GM12874 (cell line): Measurements from ENCODE around the gene TBC1D22A.

Experiments
- TF ChIP-seq, protein P1 (sequence below): IDR thresholded peaks from 2 replicates; pipeline ENCODE4 v1.5.1; 2011; ENCODE audit warnings: low read depth, mild to moderate bottlenecking, control low read depth, low read length, moderate library complexity; ENCODE audit not compliant: insufficient read depth

Gene TBC1D22A

DNA sequence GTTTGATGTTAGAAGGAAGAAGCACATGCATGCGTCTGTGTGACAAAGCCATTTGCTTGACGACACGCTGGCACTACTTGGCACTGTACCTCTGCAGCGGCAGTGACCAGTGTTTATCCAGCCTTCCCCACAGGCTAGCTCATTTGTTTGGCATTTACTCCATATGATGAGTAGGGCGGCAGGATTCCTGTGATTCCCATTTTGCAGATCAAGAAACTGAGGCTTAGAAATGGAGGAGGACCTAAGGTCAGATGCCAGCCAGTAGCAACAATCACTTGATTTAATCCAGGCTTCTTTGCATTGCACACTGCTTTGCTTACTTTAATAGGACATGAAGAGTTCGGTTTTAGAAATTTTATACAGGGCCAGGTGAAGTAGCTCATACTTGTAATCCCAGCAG is 45.0 kb downstream of the TBC1D22A start:
- TF ChIP-seq, protein P1, sequence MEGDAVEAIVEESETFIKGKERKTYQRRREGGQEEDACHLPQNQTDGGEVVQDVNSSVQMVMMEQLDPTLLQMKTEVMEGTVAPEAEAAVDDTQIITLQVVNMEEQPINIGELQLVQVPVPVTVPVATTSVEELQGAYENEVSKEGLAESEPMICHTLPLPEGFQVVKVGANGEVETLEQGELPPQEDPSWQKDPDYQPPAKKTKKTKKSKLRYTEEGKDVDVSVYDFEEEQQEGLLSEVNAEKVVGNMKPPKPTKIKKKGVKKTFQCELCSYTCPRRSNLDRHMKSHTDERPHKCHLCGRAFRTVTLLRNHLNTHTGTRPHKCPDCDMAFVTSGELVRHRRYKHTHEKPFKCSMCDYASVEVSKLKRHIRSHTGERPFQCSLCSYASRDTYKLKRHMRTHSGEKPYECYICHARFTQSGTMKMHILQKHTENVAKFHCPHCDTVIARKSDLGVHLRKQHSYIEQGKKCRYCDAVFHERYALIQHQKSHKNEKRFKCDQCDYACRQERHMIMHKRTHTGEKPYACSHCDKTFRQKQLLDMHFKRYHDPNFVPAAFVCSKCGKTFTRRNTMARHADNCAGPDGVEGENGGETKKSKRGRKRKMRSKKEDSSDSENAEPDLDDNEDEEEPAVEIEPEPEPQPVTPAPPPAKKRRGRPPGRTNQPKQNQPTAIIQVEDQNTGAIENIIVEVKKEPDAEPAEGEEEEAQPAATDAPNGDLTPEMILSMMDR, result no peak

DNA sequence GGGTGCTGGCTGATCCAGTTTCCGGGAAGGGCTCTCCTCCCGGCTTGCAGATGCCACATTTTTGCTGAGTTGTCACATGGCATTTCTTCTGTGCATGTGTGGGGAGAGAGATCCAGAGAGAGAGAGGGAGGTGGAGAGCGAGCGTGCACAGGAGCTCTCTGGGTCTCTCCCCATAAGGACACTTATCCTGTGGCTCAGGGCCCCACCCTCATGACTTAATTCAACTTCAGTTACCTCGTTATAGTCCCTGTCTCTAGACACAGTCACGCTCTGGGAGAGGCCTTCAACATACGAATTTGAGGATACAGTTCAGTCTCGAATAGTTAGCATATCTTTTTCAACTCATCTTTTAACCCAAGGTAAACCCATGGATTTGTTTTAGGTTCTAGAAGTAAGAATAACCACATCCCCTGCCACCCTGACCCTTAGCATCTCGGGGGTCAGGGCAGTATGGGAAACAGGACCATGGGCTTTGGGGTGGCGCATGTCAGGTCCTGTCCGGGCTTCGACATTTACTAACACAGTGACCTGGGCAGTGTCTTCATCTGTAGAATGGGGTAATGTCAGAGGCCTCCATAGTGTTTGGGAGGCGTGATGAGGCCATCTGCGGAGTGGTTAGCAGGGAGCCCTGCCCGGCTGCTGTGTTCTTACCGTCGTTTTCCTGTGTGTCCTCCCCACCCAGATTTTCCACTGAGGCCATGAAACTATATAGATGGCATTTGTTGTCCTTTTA is 46.9 kb downstream of the TBC1D22A start:
- TF ChIP-seq, protein P1, result no peak

DNA sequence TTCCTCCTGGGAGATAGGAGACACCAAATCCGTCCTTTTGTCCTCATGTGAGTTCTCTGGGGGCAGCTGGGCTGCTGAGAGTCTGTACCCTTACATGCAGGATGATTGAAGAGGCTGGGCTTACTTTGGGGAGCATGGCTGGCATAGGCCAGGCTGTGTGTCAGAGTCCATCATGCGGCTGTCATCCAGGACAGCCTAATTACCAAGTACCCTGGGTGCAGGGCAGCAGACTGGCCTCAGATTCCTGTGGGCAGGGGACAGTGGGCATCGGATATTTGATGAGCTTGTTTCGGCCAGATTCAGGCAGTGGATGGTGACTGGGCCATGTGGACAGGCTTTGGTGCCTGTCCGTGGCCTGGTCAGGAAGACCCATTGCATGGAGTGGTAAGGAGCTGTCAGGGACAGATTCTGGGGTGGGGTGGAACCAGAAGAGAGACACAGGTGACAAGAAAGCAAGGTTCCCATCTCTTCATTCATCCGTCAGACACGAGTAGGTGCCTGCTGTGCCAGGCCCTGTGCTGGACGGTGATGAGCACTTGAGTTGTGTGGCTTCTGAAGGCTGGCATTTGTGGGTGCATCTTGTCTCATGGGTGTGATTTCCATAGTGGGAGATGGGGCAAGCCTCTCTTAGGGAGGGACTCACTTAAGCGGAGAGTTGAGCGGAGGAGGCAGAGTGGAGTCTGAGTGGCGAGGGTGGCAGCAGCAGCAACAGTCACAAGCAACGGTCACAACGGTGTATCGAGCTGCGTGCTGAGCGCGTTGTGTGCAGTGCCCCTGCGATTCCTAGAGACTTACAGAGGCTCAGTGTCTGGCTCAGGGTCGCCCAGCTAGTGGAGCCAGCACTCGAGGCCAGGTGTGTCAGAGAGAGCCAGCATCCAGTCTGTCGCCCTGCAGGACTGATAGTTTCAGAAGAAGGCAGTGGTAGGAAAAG is 48.7 kb downstream of the TBC1D22A start:
- TF ChIP-seq, protein P1, result no peak

DNA sequence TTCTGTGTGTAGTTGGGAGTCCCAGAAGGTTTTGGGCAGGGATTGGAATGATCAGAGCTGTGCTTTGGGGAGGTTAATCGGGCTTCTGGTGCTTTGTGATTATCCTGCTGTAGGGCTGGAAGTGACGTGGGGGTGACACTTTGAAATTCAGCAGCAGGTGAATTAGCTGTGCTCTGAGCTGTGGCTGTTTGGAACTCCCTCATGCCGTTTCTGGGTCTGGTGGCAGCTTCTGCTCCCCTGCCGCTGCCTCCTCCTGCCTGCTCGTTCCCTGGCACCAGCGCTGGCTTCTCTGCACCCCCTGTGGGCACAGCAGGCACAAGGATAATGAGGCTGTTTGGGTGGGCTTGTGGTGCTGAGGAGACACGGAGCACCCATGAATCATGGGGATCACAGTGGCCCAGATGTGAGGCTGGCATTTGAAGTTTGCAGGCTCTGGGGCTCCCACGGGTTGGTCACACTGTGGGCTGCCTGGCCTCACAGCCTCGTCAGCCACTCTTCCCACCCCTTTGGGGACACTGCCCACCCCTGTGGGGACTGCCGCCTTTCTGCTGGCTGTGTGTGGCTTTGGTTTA is 49.7 kb downstream of the TBC1D22A start:
- TF ChIP-seq, protein P1, result no peak

DNA sequence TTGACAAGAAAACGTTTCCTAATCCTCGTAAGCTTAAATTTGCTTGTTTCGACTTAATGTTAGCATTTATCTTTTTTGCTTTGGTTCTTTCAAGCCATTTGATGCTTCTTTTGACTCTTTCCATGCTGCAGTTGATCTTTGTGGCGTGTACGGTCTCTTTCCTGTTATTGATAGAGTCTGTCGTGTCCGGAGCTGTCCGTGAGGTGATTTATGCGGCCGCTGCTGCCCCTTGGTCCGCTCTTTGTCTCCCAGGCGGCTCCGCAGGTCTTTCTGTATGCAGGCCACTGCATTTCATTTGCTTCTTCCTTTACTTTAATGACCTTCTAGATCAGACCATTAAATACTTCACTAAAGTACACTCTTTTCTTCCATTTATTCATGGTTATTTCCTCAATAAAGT is 50.3 kb downstream of the TBC1D22A start:
- TF ChIP-seq, protein P1, result no peak

DNA sequence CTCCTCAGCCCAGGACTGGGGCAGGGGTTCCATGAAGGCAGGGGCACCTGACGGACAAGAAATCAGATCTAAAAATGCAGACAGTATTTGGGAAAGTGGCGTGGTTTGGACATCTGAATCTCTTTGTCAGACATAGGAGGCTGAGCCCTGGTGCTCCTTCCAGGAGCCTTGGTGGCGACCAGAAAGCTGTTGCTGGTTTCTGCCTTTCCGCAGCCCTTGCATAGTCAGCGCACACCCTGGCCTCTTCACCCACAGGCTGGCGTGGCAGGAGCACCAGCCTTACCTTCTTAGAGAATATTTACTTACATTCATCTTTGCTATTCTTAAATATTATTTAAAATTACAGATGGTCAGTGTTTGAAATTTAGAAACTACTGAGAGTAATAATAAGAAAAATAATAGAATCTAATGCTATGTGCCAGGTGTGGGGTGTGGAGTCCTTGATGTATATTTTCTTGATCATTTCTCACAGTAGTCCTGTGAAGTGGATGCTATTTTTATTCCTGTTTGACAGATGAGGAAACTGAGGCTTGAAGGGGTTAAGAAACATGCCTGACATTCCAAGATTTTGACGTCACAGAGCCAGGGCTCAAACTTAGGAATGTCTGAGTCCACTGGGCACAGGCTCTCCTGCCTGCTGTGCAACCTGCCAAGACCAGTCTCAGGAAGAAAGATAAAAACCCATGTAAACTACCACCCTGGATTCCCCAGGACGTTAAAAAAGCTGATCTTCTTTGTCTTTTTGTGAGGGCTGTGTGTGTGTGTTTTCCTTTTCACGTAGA is 51.6 kb downstream of the TBC1D22A start:
- TF ChIP-seq, protein P1, result no peak
